Kidney (tissue), 14 donors: ENCODE results near the gene IQSEC1. TPM values are rescaled to one million over a fixed set of nuclear protein-coding genes. Genes with fewer than 3 reads are reported as not detected.

Experiments used
- DNase-seq, 5 donors: peaks; one replicate each; pipeline ENCODE4 v3.0.0-alpha.2; 2013 to 2020
- FAIRE-seq: peaks from 2 replicates; lab custom pipeline; 2012; peaks lifted over from hg19 to GRCh38; lab: Jason Lieb, UNC
- H3K27ac ChIP-seq, 2 donors: one replicate each; pipeline ENCODE4 v1.7.0; 2013; ENCODE audit warnings: low read depth in 2 of 2, low read length in 2 of 2, inconsistent platforms in 1 of 2
- H3K27me3 ChIP-seq: one replicate; pipeline ENCODE4 v1.7.1; 2013; ENCODE audit warnings: low read length, inconsistent platforms; ENCODE audit not compliant: control insufficient read depth, insufficient read depth
- H3K36me3 ChIP-seq, 3 donors: one replicate each; pipeline versions ENCODE4 v1.7.0 to v1.7.1; 2013; ENCODE audit warnings: low read length in 3 of 3, control low read depth in 1 of 3, inconsistent platforms in 1 of 3; ENCODE audit not compliant: insufficient read depth in 3 of 3, control insufficient read depth in 2 of 3
- H3K4me1 ChIP-seq, 3 donors: one replicate each; pipeline versions ENCODE4 v1.7.0 to v1.7.1; 2013; ENCODE audit warnings: low read length in 3 of 3, inconsistent platforms in 1 of 3, low read depth in 1 of 3; ENCODE audit not compliant: control insufficient read depth in 2 of 3, insufficient read depth in 2 of 3
- H3K4me3 ChIP-seq, 3 donors: one replicate each; pipeline versions ENCODE4 v1.7.0 to v1.8.1; 2013; ENCODE audit warnings: low read length in 3 of 3, control low read depth in 1 of 3, inconsistent platforms in 1 of 3
- H3K9ac ChIP-seq, 3 donors: one replicate each; pipeline versions ENCODE4 v1.7.0 to v1.7.1; 2013; ENCODE audit warnings: low read length in 3 of 3, control low read depth in 1 of 3, inconsistent platforms in 1 of 3
- H3K9me3 ChIP-seq, 3 donors: one replicate each; pipeline versions ENCODE4 v1.7.0 to v1.7.1; 2013; ENCODE audit warnings: low read length in 3 of 3, control low read depth in 1 of 3, inconsistent platforms in 1 of 3; ENCODE audit not compliant: control insufficient read depth in 2 of 3, insufficient read depth in 1 of 3
- CTCF ChIP-seq: IDR thresholded peaks from 3 replicates; pipeline ENCODE4 v1.5.1; 2012; ENCODE audit warnings: mild to moderate bottlenecking, moderate library complexity, borderline replicate concordance; ENCODE audit not compliant: insufficient read depth; ENCODE audit errors: extremely low read depth
- intact Hi-C: fragments of 100-400 bp; cut with DNase I; formaldehyde crosslinking; loops from one replicate; pipeline ENCODE4 v1.11.1; 2022
- polyA plus RNA-seq: library from polyadenylated mRNA; stranded (reverse); fragments of 350-450 nt; fragmentation: Illumina TruSeq; extraction: RNeasy Lipid Tissue Mini Kit (QIAGEN cat#74804); gene quantifications from one replicate; pipeline ENCODE4 v1.2.3, GENCODE V29; 2014; ENCODE audit warnings: low read depth, low replicate concordance; ENCODE audit not compliant: insufficient read depth
- total RNA-seq: library from RNA; stranded (reverse); fragmentation: NEBNext Ultra II Directional; extraction: Animal tissue kit (Norgen Biotek cat#: 25700); gene quantifications from one replicate; pipeline ENCODE4 v1.2.1, GENCODE V29; 2021
- donor health status: control.
- donor health status: control.
- donor health status: control.
- donor health status: control.
- donor health status: control.
- donor health status: DM: yes; HTN: yes; CAD: no.
- donor health status: Normal renal cell carcinoma (clear cell type).

Gene IQSEC1
- total and polyA plus RNA-seq, 2 donors from 2014 or later: 15.1 to 45.7 TPM

GRCh38 chr3:12865271-12865670 is 208.0 kb downstream of the IQSEC1 start:
- intact Hi-C loops: loop anchor here (10.0 kb wide), 1 partner anchor 120 kb away; no protein-coding TSS in a partner anchor
- H3K36me3 ChIP-seq: no peaks in the 10 kb centered on the region
- H3K4me1 ChIP-seq: no peaks in the 10 kb centered on the region
- no peak overlapping the region for H3K9ac ChIP-seq
- no peak for TF ChIP-seq CTCF
- FAIRE-seq: no peak
- no peak overlapping the region for H3K27ac ChIP-seq
- no peak for DNase-seq
- peaks cover 0 to 5% (median 0%) of the 10 kb centered on the region in 3 donors for H3K9me3 ChIP-seq
- H3K4me3 ChIP-seq: no peak overlapping the region
- H3K27me3 ChIP-seq: no peaks in the 10 kb centered on the region

- no peak for FAIRE-seq
Observed at GRCh38 chr3:12862387-12862786, 210.8 kb downstream of the IQSEC1 start.

GRCh38 chr3:12861611-12862010 is 211.6 kb downstream of the IQSEC1 start:
- Histone ChIP-seq H3K4me3 (no peak overlapping the region), H3K27ac (no peak overlapping the region), H3K4me1 (no peaks in the 10 kb centered on the region), H3K9ac (no peak overlapping the region), H3K9me3 (peaks cover 0 to 5% (median 0%) of the 10 kb centered on the region in 3 donors), H3K27me3 (no peaks in the 10 kb centered on the region), H3K36me3 (no peaks in the 10 kb centered on the region)
- intact Hi-C loops: loop anchor here (10.0 kb wide), 1 partner anchor 123 kb away; no protein-coding TSS in a partner anchor
- DNase-seq (no peak), FAIRE-seq (no peak)
- no peak for TF ChIP-seq CTCF

More at GRCh38 chr3:12862387-12862786, 210.8 kb downstream of the IQSEC1 start:
- Histone ChIP-seq H3K27me3 (no peaks in the 10 kb centered on the region), H3K9ac (no peak overlapping the region), H3K4me3 (no peak overlapping the region), H3K36me3 (no peaks in the 10 kb centered on the region), H3K4me1 (no peaks in the 10 kb centered on the region), H3K27ac (no peak overlapping the region), H3K9me3 (peaks cover 0 to 5% (median 0%) of the 10 kb centered on the region in 3 donors)
- TF ChIP-seq CTCF: no peak
- intact Hi-C loops: loop anchor here (10.0 kb wide), 1 partner anchor 122 kb away; no protein-coding TSS in a partner anchor
- no peak for DNase-seq

DNA sequence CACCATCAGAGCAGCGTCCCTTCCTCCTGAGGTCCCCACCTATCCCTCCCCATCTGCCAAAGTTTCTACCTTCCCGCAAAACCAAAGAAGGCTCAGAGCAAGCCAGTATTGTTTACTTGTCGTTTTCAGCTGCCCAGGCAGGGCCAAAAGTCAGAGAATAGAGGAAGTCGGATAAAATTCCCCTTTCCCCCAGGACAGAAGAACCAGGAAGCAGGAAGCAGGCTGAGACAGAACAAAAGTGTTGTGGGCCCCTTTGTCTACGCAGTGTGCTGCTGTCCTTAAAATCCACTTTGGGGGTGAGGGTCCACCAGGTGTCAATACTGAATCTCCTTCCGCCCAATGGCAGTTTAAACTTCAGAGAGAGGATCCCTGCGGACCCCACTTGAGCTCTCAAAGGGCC is 213.4 kb downstream of the IQSEC1 start:
- intact Hi-C loops: loop anchor here (10.0 kb wide), 1 partner anchor 125 kb away; no protein-coding TSS in a partner anchor
- no peak for TF ChIP-seq CTCF
- FAIRE-seq: no peak

More for the DNA sequence above, 213.4 kb downstream of the IQSEC1 start:
- Histone ChIP-seq H3K36me3 (no peaks in the 10 kb centered on the region), H3K4me3 (no peak overlapping the region), H3K27me3 (no peaks in the 10 kb centered on the region), H3K27ac (no peak overlapping the region), H3K9me3 (no peaks in the 10 kb centered on the region), H3K9ac (no peak overlapping the region), H3K4me1 (no peaks in the 10 kb centered on the region)
- peak in 1 of 5 donors; percentile 1 for DNase-seq
